DMS153 (cell line): ENCODE results near the gene HOXC13.

Experiments used
- DNase-seq: peaks from one replicate; lab custom pipeline; 2025; lab: John Stamatoyannopoulos, UW

The HOXC13 gene

GRCh38 chr12:53955036-53955775 is 16.6 kb downstream of the HOXC13 start:
- no peak for DNase-seq

- DNase-seq, result no peak
Measured at GRCh38 chr12:53955776-53956250, 17.2 kb downstream of the HOXC13 start.

GRCh38 chr12:53956251-53956887 is 17.7 kb downstream of the HOXC13 start:
- DNase-seq, result no peak

GRCh38 chr12:53956914-53957536 is 18.4 kb downstream of the HOXC13 start:
- no peak for DNase-seq

GRCh38 chr12:53958128-53958527 is 19.5 kb downstream of the HOXC13 start:
- DNase-seq, result no peak

- DNase-seq, result no peak
Measured at GRCh38 chr12:53959314-53959713, 20.7 kb downstream of the HOXC13 start.

GRCh38 chr12:53960187-53961024 is 21.8 kb downstream of the HOXC13 start:
- DNase-seq, result no peak

GRCh38 chr12:53961025-53961761 is 22.6 kb downstream of the HOXC13 start:
- no peak for DNase-seq

- no peak for DNase-seq
Measured at GRCh38 chr12:53963005-53963404, 24.4 kb downstream of the HOXC13 start.

- DNase-seq, result no peak
Measured at GRCh38 chr12:53963434-53964314, 25.0 kb downstream of the HOXC13 start.

GRCh38 chr12:53964315-53964713 is 25.7 kb downstream of the HOXC13 start:
- DNase-seq, result no peak

GRCh38 chr12:53965281-53966084 is 26.9 kb downstream of the HOXC13 start:
- no peak for DNase-seq

- DNase-seq, result no peak
Measured at GRCh38 chr12:53966085-53966384, 27.4 kb downstream of the HOXC13 start.

- DNase-seq, result no peak
Measured at GRCh38 chr12:53966385-53967133, 27.9 kb downstream of the HOXC13 start.

GRCh38 chr12:53967421-53967925 is 28.8 kb downstream of the HOXC13 start:
- no peak for DNase-seq

GRCh38 chr12:53968214-53969127 is 29.8 kb downstream of the HOXC13 start:
- no peak for DNase-seq

GRCh38 chr12:53969588-53970259 is 31.1 kb downstream of the HOXC13 start:
- DNase-seq, result no peak
